GM19324 (cell line): Measurements from ENCODE around the gene HIF3A.
"Not testable (repeated sequence)": the region's sequence is repeated elsewhere in the genome, so short reads cannot be mapped to it uniquely, and the experiment has no call there.

Experiments used
- ATAC-seq: cut with Tn5 transposase; IDR thresholded peaks from one replicate; pipeline ENCODE4 v1.9.1; 2021; ENCODE audit warnings: mild to moderate bottlenecking, moderate library complexity; ENCODE audit not compliant: unreplicated experiment, low FRiP score

HIF3A gene

DNA sequence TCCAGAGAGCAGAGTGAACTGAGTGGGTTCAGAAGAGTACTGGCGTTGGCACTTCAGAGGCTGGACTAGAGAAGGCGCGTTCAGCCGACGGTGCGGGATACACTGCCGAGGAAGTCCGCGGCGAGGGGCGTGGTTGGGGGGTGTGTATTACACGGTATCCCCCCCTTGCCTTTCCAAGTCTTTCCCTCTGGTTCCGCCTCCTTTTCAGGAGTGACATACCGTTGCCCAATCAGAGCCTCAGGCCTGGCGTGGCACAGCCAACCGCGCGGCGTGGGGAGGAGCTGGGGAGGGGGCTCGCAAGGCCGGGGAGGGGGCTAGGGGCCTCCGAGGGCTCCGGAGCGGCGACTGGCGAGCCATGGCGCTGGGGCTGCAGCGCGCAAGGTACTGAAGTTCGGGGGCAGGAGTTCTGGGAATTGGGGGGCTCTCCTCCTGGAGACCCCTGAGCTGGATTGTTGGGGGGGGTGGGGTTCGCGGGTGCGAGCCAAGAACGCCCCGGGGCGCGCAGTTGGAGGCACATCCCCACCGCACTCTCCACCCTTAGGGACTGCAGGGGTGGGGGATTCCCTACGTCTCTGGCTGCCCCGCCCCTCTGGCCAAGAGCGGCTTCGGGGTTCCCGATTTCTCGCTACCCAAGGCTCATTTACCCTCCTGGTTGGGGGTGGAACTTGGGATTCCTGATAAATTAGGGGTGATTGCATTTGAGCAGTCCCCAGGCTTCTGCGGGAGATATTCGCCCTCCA is at the start of gene HIF3A:
Gene HIF3A (plus strand): TSS at position 321 of the 740 bp plus-strand sequence. CDS start 35 bp downstream, at position 356.
- no peak for ATAC-seq

DNA sequence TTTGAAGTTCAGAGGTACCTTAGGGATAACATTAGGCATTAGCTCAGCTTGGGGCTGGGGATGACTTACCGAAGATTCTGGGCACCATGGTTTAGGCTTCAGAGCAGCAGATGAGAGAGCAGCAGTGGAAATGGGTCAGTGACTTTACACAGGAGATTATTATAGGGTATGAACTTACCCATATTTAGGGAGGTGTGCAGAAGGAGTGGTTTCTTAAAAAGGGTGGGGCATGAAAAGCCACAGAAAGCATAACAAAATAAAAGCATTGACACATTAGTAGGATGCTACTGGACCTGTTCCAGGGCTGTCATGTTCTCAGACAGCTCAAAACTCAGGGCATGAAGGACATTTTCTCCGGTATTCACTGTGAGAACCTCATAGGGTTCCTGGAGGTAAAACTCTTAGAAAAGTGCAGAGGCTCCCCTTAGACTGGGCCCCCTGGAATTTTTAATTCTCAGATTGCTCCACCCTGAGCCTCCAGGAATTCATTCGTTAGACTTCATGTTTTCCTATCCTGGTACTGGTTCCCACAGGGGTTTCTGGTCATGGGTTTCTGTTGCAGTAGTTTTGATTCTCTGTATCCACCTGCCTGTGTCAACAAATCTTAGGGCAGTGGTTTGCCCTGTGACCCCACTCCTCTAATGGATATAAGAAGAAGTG is 46.6 kb upstream of the HIF3A start:
- no peak for ATAC-seq

DNA sequence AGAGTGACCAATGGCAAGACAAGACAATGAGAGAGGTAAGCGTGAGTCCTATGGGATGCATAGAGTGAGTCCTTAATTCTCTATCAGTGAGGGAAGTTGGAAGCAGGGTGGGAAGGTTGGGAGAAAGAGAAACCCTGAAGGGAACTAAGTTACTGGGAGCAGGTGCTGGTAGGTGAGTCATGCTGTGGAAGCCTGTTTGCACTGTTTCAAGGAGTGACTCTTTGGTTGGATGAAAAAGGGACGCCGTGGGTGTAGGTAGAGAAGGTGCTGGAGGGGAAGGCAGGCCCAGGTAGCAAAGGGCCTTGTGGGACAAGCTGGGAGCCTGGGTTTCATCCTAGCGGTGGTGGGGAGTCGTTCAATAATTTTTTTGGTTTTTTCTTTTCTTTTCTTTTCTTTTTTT is 45.4 kb upstream of the HIF3A start:
- ATAC-seq: no peak

DNA sequence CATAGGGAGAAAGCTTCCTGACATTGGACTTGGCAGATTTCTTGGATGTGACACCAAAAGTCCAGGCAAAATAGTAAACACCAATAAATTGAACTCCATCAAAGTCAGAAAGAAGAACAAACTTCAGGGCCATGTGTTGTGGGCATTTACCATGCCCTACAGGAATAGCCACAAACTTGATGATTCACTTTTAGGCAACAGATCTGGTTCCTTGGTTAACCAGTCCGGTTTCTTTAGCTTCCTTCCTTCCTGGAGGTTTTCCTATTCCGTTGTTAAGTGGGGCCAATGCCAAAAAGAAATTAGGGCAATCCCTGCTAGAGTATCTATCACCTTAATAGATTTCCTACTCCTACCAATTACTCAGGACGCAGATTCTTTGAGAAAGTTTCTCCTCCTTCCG is 42.1 kb upstream of the HIF3A start:
- no peak for ATAC-seq

DNA sequence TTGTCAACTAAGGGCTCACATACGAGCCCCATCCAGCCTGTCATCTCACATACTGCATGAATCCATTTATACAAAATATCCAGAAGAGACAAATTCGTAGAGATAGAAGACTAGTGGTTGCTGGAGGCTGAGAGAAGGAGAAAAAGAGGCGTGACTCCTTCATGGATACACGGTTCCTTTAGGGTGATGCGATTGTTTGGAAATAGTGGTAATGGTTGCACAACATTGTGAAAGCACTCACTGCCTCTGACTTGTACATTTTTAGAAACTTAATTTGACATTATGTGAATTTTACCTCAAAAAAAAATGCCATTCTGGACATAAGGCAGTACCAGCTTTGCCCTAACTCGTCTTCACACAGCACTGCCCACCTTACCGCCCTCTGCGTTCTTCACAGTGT is 40.0 kb upstream of the HIF3A start:
- no peak for ATAC-seq

DNA sequence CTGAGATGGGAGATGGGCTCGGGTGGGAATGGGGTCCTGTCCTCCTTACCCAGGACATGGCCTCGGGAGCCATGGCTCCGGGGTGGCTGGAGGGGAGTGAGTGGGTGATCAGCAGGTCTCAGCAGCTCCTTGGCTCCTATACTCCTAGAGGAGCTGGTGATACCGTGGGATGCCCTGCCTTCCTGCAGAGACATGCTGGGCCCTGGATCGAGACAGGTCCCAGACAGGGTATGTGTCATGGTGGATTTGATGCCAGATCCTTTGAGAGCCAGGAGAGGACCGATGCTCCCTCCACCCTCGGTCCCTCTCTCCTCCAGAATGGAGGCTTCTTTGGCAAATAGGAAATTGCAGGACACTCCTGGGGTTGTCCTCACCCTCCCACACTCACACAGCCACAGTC is 35.3 kb upstream of the HIF3A start:
- ATAC-seq: not testable (repeated sequence)

DNA sequence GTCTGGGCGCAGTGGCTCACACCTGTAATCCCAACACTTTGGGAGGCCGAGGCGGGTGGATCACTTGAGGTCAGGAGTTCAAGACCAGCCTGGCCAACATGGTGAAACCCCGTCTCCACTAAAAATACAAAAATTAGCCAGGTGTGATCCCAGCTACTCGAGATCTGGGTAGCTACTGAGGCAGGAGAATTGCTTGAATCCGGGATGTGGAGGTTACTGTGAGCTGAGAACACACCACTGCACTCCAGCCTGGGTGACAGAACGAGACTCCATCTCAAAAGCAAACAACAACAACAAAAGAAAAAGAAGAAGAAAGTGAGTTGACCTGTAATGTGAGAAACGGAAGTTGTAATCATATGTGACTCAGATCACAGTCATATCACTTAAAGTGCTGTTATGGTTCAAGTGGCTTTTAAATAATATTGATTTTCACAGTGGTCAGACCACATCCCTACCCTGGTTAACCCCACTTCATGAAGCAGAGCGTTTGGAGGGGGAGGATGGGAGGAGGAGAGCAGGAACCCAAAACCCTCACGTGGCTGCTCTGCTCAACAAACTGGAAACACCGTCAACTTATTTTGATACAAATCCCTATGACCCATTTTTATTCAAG is 34.1 kb upstream of the HIF3A start:
- ATAC-seq: not testable (repeated sequence)

DNA sequence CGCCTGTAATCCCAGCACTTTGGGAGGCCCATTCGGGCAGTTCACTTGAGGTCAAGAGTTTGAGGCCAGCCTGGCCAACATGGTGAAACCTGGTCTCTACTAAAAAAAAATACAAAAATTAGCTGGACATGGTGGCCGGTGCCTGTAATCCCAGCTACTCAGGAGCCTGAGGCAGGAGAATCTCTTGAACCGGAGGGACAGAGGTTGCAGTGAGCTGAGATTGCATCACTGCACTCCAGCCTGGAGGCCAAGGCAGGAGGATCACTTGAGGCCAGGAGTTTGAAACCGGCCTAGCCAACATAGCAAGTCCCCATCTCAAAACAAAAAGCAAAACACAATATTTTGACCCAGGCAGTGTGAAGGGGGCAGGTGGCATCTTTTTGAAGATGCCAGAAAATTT is 32.0 kb upstream of the HIF3A start:
- not testable (repeated sequence) for ATAC-seq

DNA sequence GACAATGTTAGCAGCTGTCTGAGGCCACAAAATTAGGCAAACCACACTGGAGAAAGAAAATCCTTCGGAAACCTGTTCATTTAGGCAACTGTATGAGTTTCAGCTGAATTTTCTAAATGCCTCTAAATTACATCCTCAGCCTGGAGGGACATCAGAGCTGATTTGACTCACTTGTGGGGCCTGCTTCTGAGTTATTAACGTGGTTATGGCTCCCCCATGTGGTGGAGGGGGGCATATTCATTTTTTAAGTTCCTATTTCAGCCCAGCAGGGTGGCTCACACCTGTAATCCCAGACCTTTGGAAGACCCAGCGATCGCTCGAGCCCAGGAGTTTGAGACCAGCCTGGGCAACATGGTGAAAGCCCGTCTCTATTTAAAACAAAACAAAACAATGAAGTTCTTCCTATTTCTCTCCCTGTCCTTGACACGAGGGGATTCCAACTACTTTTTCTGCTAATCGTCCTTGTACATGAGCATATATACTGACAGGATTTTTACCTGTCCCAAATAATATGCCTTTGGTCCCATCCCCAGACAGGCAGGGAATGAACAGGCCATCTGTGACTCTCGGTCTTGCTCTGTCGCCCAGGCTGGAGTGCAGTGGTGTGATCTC is 31.5 kb upstream of the HIF3A start:
- no peak for ATAC-seq

DNA sequence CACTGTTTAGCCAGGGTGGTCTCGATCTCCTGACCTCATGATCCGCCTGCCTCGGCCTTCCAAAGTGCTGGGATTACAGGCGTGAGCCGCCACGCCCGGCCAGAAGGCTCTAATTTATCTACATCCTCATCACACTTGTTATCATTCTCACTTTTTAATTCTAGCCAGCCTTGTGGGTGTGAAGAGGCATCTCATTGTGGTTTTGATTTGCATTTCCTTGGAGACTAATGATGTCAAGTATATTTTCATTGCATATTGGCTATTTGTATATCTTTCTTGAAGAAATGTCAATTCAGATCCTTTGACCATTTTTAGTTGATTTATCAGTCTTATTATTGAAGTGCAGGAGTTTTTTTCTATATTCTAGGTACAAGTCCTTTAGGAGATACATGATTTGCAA is 27.7 kb upstream of the HIF3A start:
- ATAC-seq: no peak

DNA sequence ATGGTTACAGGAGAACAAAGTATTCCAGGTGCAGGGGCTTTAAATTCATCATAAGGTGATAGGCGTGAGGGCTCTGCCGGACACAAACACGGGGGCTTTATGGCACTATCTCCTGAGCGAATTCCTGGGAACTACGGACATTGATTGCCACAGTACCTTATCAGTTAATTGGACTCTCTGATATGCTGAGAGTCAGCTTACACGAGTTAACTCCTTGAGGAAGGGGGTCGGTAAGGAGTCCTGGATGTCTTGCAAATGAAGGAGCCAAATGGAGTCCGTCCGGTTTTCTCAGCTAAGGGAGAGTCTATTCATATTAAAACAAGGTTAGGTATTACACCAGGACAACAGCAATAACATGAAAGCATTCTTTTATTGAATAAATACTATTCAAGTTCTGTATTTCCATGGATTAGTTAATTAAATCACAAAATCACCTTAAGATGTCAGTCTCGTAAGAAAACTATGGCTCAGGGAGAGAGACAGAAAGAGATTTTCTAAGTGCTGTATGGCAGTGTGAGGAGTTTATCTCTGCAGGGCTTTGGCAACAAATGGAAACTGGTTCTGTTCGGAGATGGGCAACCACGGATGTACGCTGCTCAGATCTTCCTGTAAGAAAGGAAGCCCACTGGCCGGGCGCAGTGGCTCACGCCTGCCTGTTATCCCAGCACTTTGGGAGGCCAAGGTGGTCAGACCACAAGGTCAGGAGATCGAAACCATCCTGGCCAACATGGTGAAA is 26.2 kb upstream of the HIF3A start:
- ATAC-seq: no peak

DNA sequence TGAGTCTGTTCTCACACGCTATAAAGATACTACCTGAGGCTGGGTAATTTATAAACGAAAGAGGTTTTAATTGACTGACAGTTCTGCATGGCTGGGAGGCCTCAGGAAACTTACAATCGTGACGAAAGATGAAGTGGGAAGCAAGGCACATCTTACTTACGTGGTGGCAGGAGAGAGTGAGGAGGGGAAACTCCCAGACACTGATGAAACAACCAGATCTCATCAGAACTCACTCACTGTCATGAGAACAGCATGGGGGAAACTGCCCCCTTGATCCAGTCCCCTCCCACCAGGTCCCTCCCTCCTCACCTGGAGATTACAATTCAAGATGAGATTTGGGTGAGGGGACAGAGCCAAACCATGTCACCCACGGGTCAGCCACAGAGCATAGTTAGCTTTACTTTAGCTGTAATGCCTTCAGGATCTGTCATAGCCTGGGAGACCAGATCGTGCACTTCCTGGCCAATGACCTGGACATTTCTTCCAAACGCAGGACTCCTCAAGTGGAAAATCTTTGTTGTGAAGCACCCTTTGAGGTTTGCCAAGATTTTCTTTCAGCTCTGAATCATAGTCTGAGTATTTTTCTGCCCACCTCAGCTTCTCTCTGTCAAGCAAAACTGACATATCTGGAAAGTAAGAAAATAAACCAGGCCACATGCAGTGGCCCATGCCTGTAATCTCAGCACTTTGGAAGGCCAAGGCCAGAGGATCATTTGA is 25.2 kb upstream of the HIF3A start:
- no peak for ATAC-seq

DNA sequence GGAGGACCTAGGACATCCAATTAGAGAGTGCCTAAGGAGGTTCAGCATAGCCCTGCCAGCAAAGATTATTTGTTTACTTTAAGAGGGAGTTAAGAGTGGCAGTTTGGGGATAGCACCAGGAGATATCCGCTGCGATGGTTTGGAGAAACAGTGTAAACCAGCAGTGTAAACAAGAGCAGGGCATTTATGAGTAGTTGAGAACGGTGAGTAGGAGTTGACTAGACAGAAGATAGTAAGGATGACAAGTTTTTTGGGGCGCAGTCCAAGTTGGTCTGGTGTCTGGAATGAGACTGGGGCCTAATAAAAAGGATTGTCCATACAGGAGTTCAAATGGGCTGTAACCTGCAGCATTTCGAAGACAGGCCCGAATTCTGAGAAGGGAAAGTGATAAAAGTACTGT is 22.9 kb upstream of the HIF3A start:
- ATAC-seq: not testable (repeated sequence)

DNA sequence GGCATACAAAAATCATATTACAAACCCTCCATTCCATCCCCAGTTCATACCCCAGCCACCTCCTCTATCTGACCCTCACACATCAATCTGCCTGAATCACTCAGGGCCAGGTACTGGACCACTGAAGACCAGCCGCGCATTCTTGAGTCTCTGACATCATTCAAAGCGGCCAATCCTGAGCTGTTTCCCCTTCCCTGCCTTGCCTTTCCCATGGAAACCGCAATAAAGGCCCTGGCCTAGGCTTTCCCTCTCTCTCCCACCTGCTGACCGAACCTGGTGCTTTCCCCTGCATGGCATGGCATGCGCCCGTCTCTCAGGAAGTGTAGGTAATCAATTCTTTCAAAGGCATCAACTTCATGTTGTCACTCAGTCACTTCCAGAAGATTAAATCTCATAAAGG is 17.7 kb upstream of the HIF3A start:
- no peak for ATAC-seq

DNA sequence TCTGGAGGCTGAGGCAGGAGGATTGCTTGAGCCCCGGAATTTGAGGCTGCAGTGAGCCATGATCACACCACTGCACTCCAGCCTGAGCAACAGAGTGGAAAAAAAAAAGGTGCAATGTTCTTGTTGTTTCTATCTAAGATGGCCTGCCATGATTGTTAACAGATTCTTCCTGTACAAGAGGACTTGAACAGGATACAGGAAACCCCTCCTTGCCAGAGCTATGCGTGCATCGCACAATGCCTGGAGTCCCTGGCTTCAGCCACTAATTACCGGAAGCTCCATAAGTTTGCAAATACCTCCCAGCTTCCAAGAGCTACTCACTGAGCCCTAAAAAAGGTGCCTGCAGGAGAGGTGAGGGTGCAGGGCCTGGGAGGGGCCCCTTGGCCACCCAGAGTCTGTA is 13.1 kb upstream of the HIF3A start:
- ATAC-seq: no peak

DNA sequence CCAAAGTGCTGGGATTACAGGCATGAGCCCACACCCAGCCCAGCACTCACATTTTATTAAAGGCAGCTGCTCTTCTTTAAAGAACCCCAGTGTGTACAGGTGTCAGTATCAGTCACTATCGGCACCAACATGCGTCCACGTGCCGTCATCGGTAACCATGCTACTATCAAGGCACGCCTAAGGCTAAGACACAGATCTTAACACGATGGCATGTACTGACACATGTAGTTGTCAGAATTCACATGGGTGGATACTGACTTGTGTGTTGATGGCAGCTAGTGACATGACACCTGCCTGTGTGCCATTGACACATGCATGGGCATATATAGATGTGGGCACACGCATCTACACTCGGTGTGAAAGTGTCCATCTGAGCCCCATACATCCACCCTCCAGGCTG is 12.2 kb upstream of the HIF3A start:
- ATAC-seq: no peak

DNA sequence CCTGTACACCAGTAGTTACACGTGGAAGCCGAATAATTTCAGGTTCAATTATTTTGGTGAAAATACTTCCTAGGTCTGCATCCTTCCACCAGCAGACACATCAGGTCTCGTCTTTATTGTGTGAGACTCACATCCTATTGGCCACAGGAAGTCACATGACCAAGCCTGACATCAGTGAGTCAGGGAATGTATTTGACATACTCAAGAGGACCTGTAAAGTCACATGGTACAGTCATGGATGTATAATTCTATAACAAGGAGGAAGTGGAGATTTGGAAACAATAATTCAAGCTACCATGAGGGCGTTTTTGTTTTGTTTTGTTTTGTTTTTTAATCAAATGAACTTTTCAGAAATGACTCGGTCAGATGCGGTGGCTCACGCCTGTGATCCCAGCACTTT is 9.3 kb upstream of the HIF3A start:
- no peak for ATAC-seq

DNA sequence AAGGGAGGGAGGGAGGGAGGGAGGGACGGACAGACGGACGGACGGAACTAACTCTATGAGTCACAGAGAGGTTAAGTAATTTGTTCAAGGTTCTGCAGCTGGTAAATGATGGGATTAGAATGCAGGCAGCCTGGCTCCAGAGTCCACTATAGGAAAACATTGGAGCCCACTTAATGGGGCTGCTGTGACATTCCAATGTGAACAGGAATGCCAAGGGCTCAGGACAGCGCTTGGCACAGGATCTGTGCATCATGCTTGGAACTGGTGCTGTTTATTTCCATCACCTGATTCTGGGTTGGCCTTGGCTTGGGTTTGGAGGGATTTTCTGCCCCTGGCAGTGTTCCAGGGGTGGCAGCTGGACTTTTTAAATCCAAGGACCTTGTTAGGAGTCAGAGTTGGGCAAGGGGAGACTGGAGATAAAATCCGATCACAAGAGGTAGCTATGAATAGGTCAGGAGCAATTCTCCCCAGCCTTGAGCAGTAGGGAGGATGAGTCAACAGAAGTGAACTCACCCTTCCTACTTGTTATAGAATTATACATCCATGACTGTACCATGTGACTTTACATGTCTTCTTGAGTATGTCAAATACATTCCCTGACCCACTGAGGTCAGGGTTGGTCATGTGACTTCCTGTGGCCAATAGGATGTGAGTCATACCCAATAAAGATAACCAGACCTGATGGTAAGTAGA is 7.8 kb upstream of the HIF3A start:
- no peak for ATAC-seq
